ENCODE data around the gene PTPRK. TPM values are rescaled to one million over a fixed set of nuclear protein-coding genes. Genes with fewer than 3 reads are reported as not detected.

Gene PTPRK
- total and polyA plus RNA-seq, 10 of the 15 experiments (the other 5 are each of a cell fraction or from before 2014, with no cell fraction given), result 0.23 to 1.9 (median 0.55) TPM

DNA sequence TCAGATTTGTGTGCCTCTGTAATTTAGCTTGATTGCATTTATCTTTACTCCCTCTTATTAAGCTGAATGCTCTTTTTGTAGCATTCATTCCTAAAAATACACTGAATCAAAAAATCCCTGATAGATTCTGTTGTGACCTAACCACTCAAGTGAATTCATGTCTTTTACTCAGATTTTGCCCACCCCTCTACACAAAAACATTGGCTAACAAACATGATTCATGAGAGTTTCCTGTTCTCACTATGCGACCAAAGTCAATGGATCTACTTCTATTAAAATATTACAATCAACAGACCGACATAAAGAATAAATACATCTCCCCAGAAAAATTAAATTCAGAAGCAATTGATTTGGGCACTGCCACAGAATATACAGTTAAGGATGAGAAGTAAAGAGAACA is 520.0 kb downstream of the PTPRK start (continued):
- TF ChIP-seq E2F8 (IDR thresholded peaks at IDR 0.05; ENCODE audit: low read depth, partially characterized antibody), result no peak
- TF ChIP-seq NKRF (conservative IDR thresholded peaks at IDR 0.05), result no peak
- no peak for TF ChIP-seq JUND (IDR thresholded peaks at IDR 0.05; ENCODE audit: low read depth, low read length)
- no peak for TF ChIP-seq HDAC2 (IDR thresholded peaks at IDR 0.05)
- no peak for TF ChIP-seq MYC (IDR thresholded peaks at IDR 0.05; ENCODE audit: insufficient read depth, insufficient read length, insufficient replicate concordance, low read length, severe bottlenecking)
- TF ChIP-seq PAX8 (IDR thresholded peaks at IDR 0.05), result no peak
- TF ChIP-seq CREB1 (IDR thresholded peaks at IDR 0.05; ENCODE audit: low read depth), result no peak

DNA sequence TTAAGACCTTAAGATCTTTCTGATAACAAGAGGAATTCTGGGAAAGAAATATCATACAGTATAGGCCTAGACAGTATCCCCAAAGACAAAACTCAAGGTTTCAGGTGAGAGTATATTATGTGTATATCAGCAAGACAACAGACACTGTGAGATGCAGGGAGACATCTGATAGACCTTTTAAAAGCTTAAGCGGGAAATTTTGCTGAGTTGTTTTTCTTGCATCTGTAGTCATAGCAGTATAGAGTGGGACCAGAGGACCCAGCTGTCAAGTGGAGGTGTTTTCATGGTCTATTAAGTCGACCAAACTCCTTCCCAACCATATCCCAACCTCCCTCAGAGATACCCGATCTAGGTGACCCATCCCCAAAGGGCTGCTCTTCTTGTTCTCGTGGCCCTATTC is 521.4 kb downstream of the PTPRK start:
- no peak for ATAC-seq
- Histone ChIP-seq H4K20me1 (ENCODE audit: control insufficient read depth, insufficient read depth) (no peaks in the 10 kb centered on the region), H3K27me3 (replicated peaks in 1 of 2; ENCODE audit: control insufficient read depth in 2 of 2, insufficient read depth in 2 of 2, low read length in 1 of 2) (no peaks in the 10 kb centered on the region), H3K4me3 (no peak overlapping the region), H2AFZ (ENCODE audit: control insufficient read depth, low read depth, low read length) (no peak overlapping the region), H3K9me3 (replicated peaks; ENCODE audit: control insufficient read depth, insufficient read depth, low read length) (no peaks in the 10 kb centered on the region), H3K9ac (ENCODE audit: control insufficient read depth, insufficient read depth, low read length) (no peak overlapping the region), H3K27ac (ENCODE audit: control insufficient read depth, insufficient read depth) (no peak overlapping the region), H3K79me2 (ENCODE audit: control insufficient read depth, insufficient read depth, low read length) (no peaks in the 10 kb centered on the region), H3K36me3 (ENCODE audit: control insufficient read depth in 2 of 2, insufficient read depth in 2 of 2, low read length in 1 of 2) (no peaks in the 10 kb centered on the region), H3K4me1 (ENCODE audit: control insufficient read depth, insufficient read depth, low read length) (no peaks in the 10 kb centered on the region), H3K4me2 (ENCODE audit: control insufficient read depth, insufficient read depth) (no peak overlapping the region)
- SMC1A ChIA-PET (ENCODE audit: uncharacterized antibody, unreplicated experiment), result no interaction called here
- CTCF ChIA-PET, result no interaction called here
- FAIRE-seq, result no peak
- DNase-seq (ENCODE audit: low read depth, low spot score), result no peak
- in situ Hi-C loops (cut with MboI), result no loop called here
- RAD21 ChIA-PET (ENCODE audit: unreplicated experiment), result no interaction called here
- intact Hi-C loops (cut with micrococcal nuclease; ENCODE audit: unreplicated experiment), result no loop called here
- WGBS (ENCODE audit: insufficient coverage, insufficient replicate concordance, low lambda C conversion rate, missing lambda C conversion rate), result 16% methylated on average over 4 of the region's 4 CpGs
- POLR2A ChIA-PET, result no interaction called here
- no TSS peak for BruUV-seq (replicated peaks)
- TF ChIP-seq ASH2L (IDR thresholded peaks at IDR 0.05; ENCODE audit: borderline replicate concordance, low read depth) (no peak), JUND (IDR thresholded peaks at IDR 0.05; ENCODE audit: low read depth, low read length) (no peak), MYB (IDR thresholded peaks at IDR 0.05; ENCODE audit: borderline replicate concordance, low read depth, low read length) (no peak), CHD1 (IDR thresholded peaks at IDR 0.05; ENCODE audit: low read depth, low read length) (no peak), IRF3 (IDR thresholded peaks at IDR 0.05) (no peak), MYC (IDR thresholded peaks at IDR 0.05; ENCODE audit: insufficient read depth, insufficient read length, insufficient replicate concordance, low read length, severe bottlenecking) (no peak), NBN (IDR thresholded peaks at IDR 0.05) (no peak), SMAD1 (IDR thresholded peaks at IDR 0.05; ENCODE audit: low read depth, partially characterized antibody) (no peak)
- TF ChIP-seq, protein P1, sequence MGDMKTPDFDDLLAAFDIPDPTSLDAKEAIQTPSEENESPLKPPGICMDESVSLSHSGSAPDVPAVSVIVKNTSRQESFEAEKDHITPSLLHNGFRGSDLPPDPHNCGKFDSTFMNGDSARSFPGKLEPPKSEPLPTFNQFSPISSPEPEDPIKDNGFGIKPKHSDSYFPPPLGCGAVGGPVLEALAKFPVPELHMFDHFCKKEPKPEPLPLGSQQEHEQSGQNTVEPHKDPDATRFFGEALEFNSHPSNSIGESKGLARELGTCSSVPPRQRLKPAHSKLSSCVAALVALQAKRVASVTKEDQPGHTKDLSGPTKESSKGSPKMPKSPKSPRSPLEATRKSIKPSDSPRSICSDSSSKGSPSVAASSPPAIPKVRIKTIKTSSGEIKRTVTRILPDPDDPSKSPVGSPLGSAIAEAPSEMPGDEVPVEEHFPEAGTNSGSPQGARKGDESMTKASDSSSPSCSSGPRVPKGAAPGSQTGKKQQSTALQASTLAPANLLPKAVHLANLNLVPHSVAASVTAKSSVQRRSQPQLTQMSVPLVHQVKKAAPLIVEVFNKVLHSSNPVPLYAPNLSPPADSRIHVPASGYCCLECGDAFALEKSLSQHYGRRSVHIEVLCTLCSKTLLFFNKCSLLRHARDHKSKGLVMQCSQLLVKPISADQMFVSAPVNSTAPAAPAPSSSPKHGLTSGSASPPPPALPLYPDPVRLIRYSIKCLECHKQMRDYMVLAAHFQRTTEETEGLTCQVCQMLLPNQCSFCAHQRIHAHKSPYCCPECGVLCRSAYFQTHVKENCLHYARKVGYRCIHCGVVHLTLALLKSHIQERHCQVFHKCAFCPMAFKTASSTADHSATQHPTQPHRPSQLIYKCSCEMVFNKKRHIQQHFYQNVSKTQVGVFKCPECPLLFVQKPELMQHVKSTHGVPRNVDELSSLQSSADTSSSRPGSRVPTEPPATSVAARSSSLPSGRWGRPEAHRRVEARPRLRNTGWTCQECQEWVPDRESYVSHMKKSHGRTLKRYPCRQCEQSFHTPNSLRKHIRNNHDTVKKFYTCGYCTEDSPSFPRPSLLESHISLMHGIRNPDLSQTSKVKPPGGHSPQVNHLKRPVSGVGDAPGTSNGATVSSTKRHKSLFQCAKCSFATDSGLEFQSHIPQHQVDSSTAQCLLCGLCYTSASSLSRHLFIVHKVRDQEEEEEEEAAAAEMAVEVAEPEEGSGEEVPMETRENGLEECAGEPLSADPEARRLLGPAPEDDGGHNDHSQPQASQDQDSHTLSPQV (IDR thresholded peaks at IDR 0.05), result no peak

Measured in GM12878 (cell line).